PC-9 (cell line): ENCODE results near the gene CD44. TPM values are rescaled to one million over a fixed set of nuclear protein-coding genes. Genes with fewer than 3 reads are reported as not detected.

ENCODE experiments used
- BruUV-seq: library from RNA; stranded (reverse); fragments of 400-500 nt; replicated peaks from 2 replicates; lab custom pipeline; 2021; lab: Mats Ljungman, UMichigan
- CTCF ChIA-PET: fragments of 300-600 bp; sonication (Branson Sonifier 250); formaldehyde crosslinking; loops from one replicate; lab custom pipeline; 2022; ENCODE audit warnings: antibody characterized with exemption; lab: Charles Lee
- POLR2A ChIA-PET: fragments of 300-600 bp; sonication (Branson Sonifier 250); formaldehyde crosslinking; loops from one replicate; lab custom pipeline; 2022; ENCODE audit warnings: antibody characterized with exemption; ENCODE audit not compliant: unreplicated experiment; lab: Charles Lee
- DNase-seq, 2 experiments: peaks; one replicate each; pipeline versions ENCODE4 v3.0.0 to v3.0.0-alpha.2; 2015 to 2022; ENCODE audit warnings: mixed read lengths in 1 of 2
- H2AFZ ChIP-seq: fragments of 200-600 bp; sonication (generic); 2 replicates; pipeline ENCODE4 v1.8.1; 2017; ENCODE audit warnings: antibody characterized with exemption
- H3F3A ChIP-seq: fragments of 200-600 bp; sonication (generic); 2 replicates; pipeline ENCODE4 v1.8.1; 2017; ENCODE audit warnings: antibody characterized with exemption, mild to moderate bottlenecking, low read depth; ENCODE audit not compliant: insufficient read depth
- H3K27ac ChIP-seq: fragments of 200-600 bp; sonication (generic); 2 replicates; pipeline ENCODE4 v1.6.1; 2016; ENCODE audit warnings: mixed run types
- H3K27me3 ChIP-seq: fragments of 200-600 bp; sonication (generic); 2 replicates; pipeline ENCODE4 v1.6.1; 2016; ENCODE audit warnings: low read depth, mixed run types; ENCODE audit not compliant: insufficient read depth
- H3K36me3 ChIP-seq: fragments of 200-600 bp; sonication (generic); 2 replicates; pipeline ENCODE4 v1.6.1; 2016; ENCODE audit warnings: low read depth, mixed run types
- H3K4me1 ChIP-seq: fragments of 200-600 bp; sonication (generic); replicated peaks from 2 replicates; pipeline ENCODE4 v1.6.1; 2016; ENCODE audit warnings: mixed run types; ENCODE audit not compliant: insufficient read depth
- H3K4me2 ChIP-seq: fragments of 200-600 bp; sonication (generic); 2 replicates; pipeline ENCODE4 v1.6.1; 2017; ENCODE audit warnings: mixed run types
- H3K4me3 ChIP-seq: fragments of 200-600 bp; sonication (generic); 2 replicates; pipeline ENCODE4 v1.6.1; 2016; ENCODE audit warnings: mixed run types
- H3K79me2 ChIP-seq: fragments of 200-600 bp; sonication (generic); 2 replicates; pipeline ENCODE4 v1.6.1; 2017; ENCODE audit warnings: low read depth, mixed run types
- H3K9me2 ChIP-seq: fragments of 200-600 bp; sonication (generic); 2 replicates; pipeline ENCODE4 v1.8.1; 2017; ENCODE audit warnings: mild to moderate bottlenecking; ENCODE audit not compliant: insufficient read depth
- H3K9me3 ChIP-seq: fragments of 200-600 bp; sonication (generic); 2 replicates; pipeline ENCODE4 v1.8.1; 2016; ENCODE audit warnings: low read depth; ENCODE audit not compliant: insufficient read depth
- H4K20me1 ChIP-seq: fragments of 200-600 bp; sonication (generic); 2 replicates; pipeline ENCODE4 v1.8.1; 2017; ENCODE audit not compliant: insufficient read depth
- EZH2 ChIP-seq: fragments of 200-600 bp; sonication (generic); IDR thresholded peaks from 2 replicates; pipeline ENCODE4 v1.8.0; 2017; ENCODE audit warnings: antibody characterized with exemption, low read depth
- intact Hi-C: fragments of 100-400 bp; cut with micrococcal nuclease; formaldehyde crosslinking; loops from one replicate; pipeline ENCODE4 v1.10.0; 2022; ENCODE audit not compliant: unreplicated experiment
- total RNA-seq: library from RNA; stranded (reverse); gene quantifications from 2 replicates; pipeline ENCODE4 v1.2.3, GENCODE V29; 2021
- TF ChIP-seq, protein P1 (sequence below): fragments of 200-600 bp; sonication (generic); conservative IDR thresholded peaks from 2 replicates; pipeline ENCODE4 v1.6.1; 2017; ENCODE audit warnings: mixed run types, antibody characterized with exemption, mild to moderate bottlenecking, moderate library complexity

Gene CD44
- total RNA-seq, 1 experiment from 2014 or later: 775 TPM

DNA sequence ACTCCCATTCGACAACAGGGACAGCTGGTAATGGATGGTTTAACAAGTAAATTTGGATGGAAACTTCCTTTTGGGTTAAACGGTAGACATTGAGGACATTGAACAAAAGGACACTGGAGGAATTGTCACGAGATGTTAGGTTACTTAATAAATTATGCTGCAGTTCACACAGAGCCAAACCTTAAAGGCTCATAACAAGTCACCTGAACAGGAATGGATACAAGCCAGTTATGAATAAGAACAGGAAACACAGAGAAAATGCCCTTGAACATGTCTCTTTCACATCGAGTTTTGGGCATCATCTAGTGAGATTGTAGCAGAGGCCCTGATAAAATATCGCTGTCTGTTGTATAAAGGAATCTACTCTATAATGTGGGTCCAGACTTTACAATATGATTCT is 65.6 kb downstream of the CD44 start:
- no peak overlapping the region for H3K4me2 ChIP-seq
- TF ChIP-seq, protein P1, sequence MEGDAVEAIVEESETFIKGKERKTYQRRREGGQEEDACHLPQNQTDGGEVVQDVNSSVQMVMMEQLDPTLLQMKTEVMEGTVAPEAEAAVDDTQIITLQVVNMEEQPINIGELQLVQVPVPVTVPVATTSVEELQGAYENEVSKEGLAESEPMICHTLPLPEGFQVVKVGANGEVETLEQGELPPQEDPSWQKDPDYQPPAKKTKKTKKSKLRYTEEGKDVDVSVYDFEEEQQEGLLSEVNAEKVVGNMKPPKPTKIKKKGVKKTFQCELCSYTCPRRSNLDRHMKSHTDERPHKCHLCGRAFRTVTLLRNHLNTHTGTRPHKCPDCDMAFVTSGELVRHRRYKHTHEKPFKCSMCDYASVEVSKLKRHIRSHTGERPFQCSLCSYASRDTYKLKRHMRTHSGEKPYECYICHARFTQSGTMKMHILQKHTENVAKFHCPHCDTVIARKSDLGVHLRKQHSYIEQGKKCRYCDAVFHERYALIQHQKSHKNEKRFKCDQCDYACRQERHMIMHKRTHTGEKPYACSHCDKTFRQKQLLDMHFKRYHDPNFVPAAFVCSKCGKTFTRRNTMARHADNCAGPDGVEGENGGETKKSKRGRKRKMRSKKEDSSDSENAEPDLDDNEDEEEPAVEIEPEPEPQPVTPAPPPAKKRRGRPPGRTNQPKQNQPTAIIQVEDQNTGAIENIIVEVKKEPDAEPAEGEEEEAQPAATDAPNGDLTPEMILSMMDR: no peak
- TF ChIP-seq EZH2: no peak
- no peak overlapping the region for H3K27ac ChIP-seq
- DNase-seq: no peak
- H4K20me1 ChIP-seq: no peaks in the 10 kb centered on the region
- CTCF ChIA-PET: no interaction called here
- no peaks in the 10 kb centered on the region for H3K4me1 ChIP-seq
- H3K9me2 ChIP-seq: no peaks in the 10 kb centered on the region
- H2AFZ ChIP-seq: no peak overlapping the region
- POLR2A ChIA-PET: no interaction called here
- H3K79me2 ChIP-seq: peaks cover 58% of the 10 kb centered on the region
- no peaks in the 10 kb centered on the region for H3K27me3 ChIP-seq
- BruUV-seq: no TSS peak
- peaks cover 86% of the 10 kb centered on the region for H3F3A ChIP-seq
- H3K4me3 ChIP-seq: no peak overlapping the region
- no peaks in the 10 kb centered on the region for H3K9me3 ChIP-seq
- peaks cover 96% of the 10 kb centered on the region for H3K36me3 ChIP-seq
- intact Hi-C loops: no loop called here

DNA sequence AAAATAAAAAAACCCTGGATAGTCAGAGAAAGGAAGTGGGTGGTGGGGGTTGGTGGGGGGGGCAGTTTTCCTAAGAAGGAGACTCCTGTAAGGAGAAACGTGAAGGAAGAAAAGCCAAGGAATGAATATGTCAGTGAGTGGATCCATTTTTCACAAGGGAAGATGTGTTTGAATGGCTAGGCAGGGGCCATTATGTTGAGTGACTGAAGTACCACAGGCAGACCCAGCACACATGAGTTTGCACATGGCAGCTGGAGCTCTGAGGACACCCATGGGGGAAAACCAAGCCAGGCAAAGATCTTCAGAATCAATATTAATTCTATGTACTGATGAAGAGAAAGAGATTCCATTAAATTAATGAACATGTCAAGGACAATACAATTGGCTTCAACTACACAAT is 67.6 kb downstream of the CD44 start:
- H3K36me3 ChIP-seq: peaks cover 96% of the 10 kb centered on the region
- H3K4me1 ChIP-seq: peaks cover 7% of the 10 kb centered on the region; the same call in 1 of the 2 replicates
- no peaks in the 10 kb centered on the region for H3K27me3 ChIP-seq
- no peak overlapping the region for H3K4me3 ChIP-seq
- H3K9me3 ChIP-seq: no peaks in the 10 kb centered on the region
- CTCF ChIA-PET: no interaction called here
- no peak overlapping the region for H2AFZ ChIP-seq
- intact Hi-C loops: no loop called here
- no peak overlapping the region for H3K27ac ChIP-seq
- no peaks in the 10 kb centered on the region for H4K20me1 ChIP-seq
- TF ChIP-seq EZH2: no peak
- TF ChIP-seq, protein P1: no peak
- POLR2A ChIA-PET: no interaction called here
- DNase-seq: no peak
- H3K79me2 ChIP-seq: peaks cover 48% of the 10 kb centered on the region
- H3K4me2 ChIP-seq: no peak overlapping the region
- BruUV-seq: no TSS peak
- H3F3A ChIP-seq: peaks cover 92% of the 10 kb centered on the region
- no peaks in the 10 kb centered on the region for H3K9me2 ChIP-seq

DNA sequence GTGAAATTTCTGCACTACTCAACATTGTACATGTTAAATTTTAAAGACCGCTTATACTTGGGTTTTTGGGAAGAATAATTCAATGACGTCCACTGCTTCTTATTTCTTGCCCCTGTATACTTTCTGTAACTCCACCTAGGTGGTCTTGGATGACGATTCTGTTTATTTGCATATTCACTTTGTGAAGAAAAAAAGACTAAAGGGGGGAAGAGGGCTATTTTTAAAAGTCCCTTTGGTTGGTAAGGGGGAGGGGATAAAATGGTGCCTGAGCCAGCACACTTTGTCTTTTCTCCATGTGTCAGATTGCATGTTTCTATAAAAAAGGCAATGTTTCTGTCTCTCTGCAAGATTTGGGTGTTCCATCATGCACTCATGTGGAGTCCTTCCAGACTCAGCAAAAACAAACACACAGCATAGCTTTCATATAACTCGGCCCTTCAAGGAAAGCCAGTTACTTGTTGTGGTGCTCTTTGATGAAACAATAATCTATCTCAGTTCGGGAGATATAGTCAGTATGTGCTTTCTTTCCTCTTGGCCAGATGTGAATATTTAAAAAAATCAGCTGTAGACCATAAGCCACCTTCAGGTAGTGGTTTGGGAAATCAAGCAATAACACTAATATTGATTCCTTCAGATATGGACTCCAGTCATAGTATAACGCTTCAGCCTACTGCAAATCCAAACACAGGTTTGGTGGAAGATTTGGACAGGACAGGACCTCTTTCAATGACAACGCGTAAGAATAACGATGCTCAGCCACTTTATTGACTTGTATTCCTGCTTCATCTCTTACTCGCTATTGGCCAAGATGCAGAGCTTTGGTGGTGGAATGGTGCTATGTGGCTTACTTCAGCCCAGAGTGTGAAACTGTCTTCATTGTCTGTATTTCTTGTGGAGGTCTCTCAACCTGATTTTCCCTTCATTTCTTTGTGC is 68.8 kb downstream of the CD44 start:
- H3K4me3 ChIP-seq: no peak overlapping the region
- H2AFZ ChIP-seq: no peak overlapping the region
- H3K36me3 ChIP-seq: peaks cover 96% of the 10 kb centered on the region
- no peaks in the 10 kb centered on the region for H3K9me3 ChIP-seq
- no peaks in the 10 kb centered on the region for H3K9me2 ChIP-seq
- intact Hi-C loops: no loop called here
- POLR2A ChIA-PET: no interaction called here
- no peaks in the 10 kb centered on the region for H4K20me1 ChIP-seq
- H3K27ac ChIP-seq: peak overlapping the region; percentile 0; the same call in 1 of the 2 replicates
- peaks cover 37% of the 10 kb centered on the region for H3K79me2 ChIP-seq
- H3K4me1 ChIP-seq: peaks cover 17% of the 10 kb centered on the region
- H3F3A ChIP-seq: peaks cover 92% of the 10 kb centered on the region
- no peaks in the 10 kb centered on the region for H3K27me3 ChIP-seq
- H3K4me2 ChIP-seq: no peak overlapping the region
- DNase-seq: no peak
- no TSS peak for BruUV-seq
- CTCF ChIA-PET: no interaction called here
- TF ChIP-seq, protein P1: no peak
- no peak for TF ChIP-seq EZH2
